Measurements from ENCODE around the gene ITPR2. TPM values are rescaled to one million over a fixed set of nuclear protein-coding genes. Genes with fewer than 3 reads are reported as not detected.

ITPR2 gene
- total RNA-seq, 1 experiment from 2014 or later: 41.6 TPM

- Mint-ChIP-seq H3K27ac (ENCODE audit: unreplicated experiment) (no peak overlapping the region), H3K36me3 (ENCODE audit: insufficient read depth, unreplicated experiment) (peaks cover 8% of the 10 kb centered on the region), H3K27me3 (ENCODE audit: insufficient read depth, unreplicated experiment) (no peaks in the 10 kb centered on the region), H3K4me1 (ENCODE audit: low read depth, unreplicated experiment) (peaks cover 4% of the 10 kb centered on the region), H3K4me3 (ENCODE audit: unreplicated experiment) (no peak overlapping the region), H3K9me3 (ENCODE audit: unreplicated experiment) (peaks cover 5% of the 10 kb centered on the region)
- POLR2A ChIA-PET: no interaction called here
- Histone ChIP-seq H3K4me1 (peaks cover 3% of the 10 kb centered on the region), H3K9me3 (peaks cover 4% of the 10 kb centered on the region; the same call in 1 of the 2 replicates), H3K4me3 (ENCODE audit: low read depth, low read length) (no peak overlapping the region), H3K27me3 (replicated peaks; ENCODE audit: control insufficient read depth, insufficient read depth, low read length) (no peaks in the 10 kb centered on the region), H3K36me3 (ENCODE audit: control insufficient read depth, insufficient read depth, low read length) (no peaks in the 10 kb centered on the region)
- no peak for DNase-seq
- CTCF ChIA-PET: interaction anchor here (0.6 kb wide), 1 partner anchor 229 kb away, joined by 3 read pairs; no protein-coding TSS in a partner anchor
- no TSS peak for BruUV-seq (replicated peaks)
- intact Hi-C loops (cut with micrococcal nuclease; ENCODE audit: unreplicated experiment): no loop called here
- no peak for TF ChIP-seq CTCF (IDR thresholded peaks at IDR 0.05; ENCODE audit: insufficient read depth in 1 of 2, low read depth in 1 of 2, low read length in 1 of 2, severe bottlenecking in 1 of 2, unreplicated experiment in 1 of 2)
Measured at GRCh38 chr12:26422839-26423398, 410.1 kb downstream of the ITPR2 start.

- ChIA-PET CTCF (no interaction called here), POLR2A (no interaction called here)
- no peak overlapping the region for H3K4me3 Mint-ChIP-seq (ENCODE audit: unreplicated experiment)
- intact Hi-C loops (cut with micrococcal nuclease; ENCODE audit: unreplicated experiment): no loop called here
- no peaks in the 10 kb centered on the region for H3K4me1 Mint-ChIP-seq (ENCODE audit: low read depth, unreplicated experiment)
- no peaks in the 10 kb centered on the region for H3K27me3 Mint-ChIP-seq (ENCODE audit: insufficient read depth, unreplicated experiment)
- Histone ChIP-seq H3K27me3 (replicated peaks; ENCODE audit: control insufficient read depth, insufficient read depth, low read length) (no peaks in the 10 kb centered on the region), H3K9me3 (peaks cover 10% of the 10 kb centered on the region; the same call in 1 of the 2 replicates), H3K4me1 (no peaks in the 10 kb centered on the region), H3K4me3 (ENCODE audit: low read depth, low read length) (no peak overlapping the region), H3K36me3 (ENCODE audit: control insufficient read depth, insufficient read depth, low read length) (no peaks in the 10 kb centered on the region)
- peaks cover 10% of the 10 kb centered on the region for H3K36me3 Mint-ChIP-seq (ENCODE audit: insufficient read depth, unreplicated experiment)
- H3K9me3 Mint-ChIP-seq (ENCODE audit: unreplicated experiment): peaks cover 11% of the 10 kb centered on the region
- H3K27ac Mint-ChIP-seq (ENCODE audit: unreplicated experiment): no peak overlapping the region
- no TSS peak for BruUV-seq (replicated peaks)
- no peak for TF ChIP-seq CTCF (IDR thresholded peaks at IDR 0.05; ENCODE audit: insufficient read depth in 1 of 2, low read depth in 1 of 2, low read length in 1 of 2, severe bottlenecking in 1 of 2, unreplicated experiment in 1 of 2)
- no peak for DNase-seq
Measured at GRCh38 chr12:26416550-26416949, 416.4 kb downstream of the ITPR2 start.

GRCh38 chr12:26410689-26411088 is 422.3 kb downstream of the ITPR2 start:
- POLR2A ChIA-PET: no interaction called here
- Mint-ChIP-seq H3K9me3 (ENCODE audit: unreplicated experiment) (no peaks in the 10 kb centered on the region), H3K36me3 (ENCODE audit: insufficient read depth, unreplicated experiment) (peaks cover 6% of the 10 kb centered on the region), H3K27ac (ENCODE audit: unreplicated experiment) (no peak overlapping the region), H3K4me3 (ENCODE audit: unreplicated experiment) (no peak overlapping the region), H3K27me3 (ENCODE audit: insufficient read depth, unreplicated experiment) (no peaks in the 10 kb centered on the region), H3K4me1 (ENCODE audit: low read depth, unreplicated experiment) (peaks cover 6% of the 10 kb centered on the region)
- CTCF ChIA-PET: interaction anchor here (0.6 kb wide), 1 partner anchor 635 kb away, joined by 3 read pairs; no protein-coding TSS in a partner anchor
- Histone ChIP-seq H3K9me3 (no peaks in the 10 kb centered on the region), H3K36me3 (ENCODE audit: control insufficient read depth, insufficient read depth, low read length) (no peaks in the 10 kb centered on the region), H3K27me3 (replicated peaks; ENCODE audit: control insufficient read depth, insufficient read depth, low read length) (no peaks in the 10 kb centered on the region), H3K4me3 (ENCODE audit: low read depth, low read length) (no peak overlapping the region), H3K4me1 (peaks cover 11% of the 10 kb centered on the region)
- BruUV-seq (replicated peaks): no TSS peak
- no peak for TF ChIP-seq CTCF (IDR thresholded peaks at IDR 0.05; ENCODE audit: insufficient read depth in 1 of 2, low read depth in 1 of 2, low read length in 1 of 2, severe bottlenecking in 1 of 2, unreplicated experiment in 1 of 2)
- intact Hi-C loops (cut with micrococcal nuclease; ENCODE audit: unreplicated experiment): no loop called here
- no peak for DNase-seq

Data from Caco-2 (cell line).